Mucosa of gallbladder (tissue), 1 donor: ENCODE measurements around the gene MKRN1. TPM values are rescaled to one million over a fixed set of nuclear protein-coding genes. Genes with fewer than 3 reads are reported as not detected.
"Not testable (repeated sequence)": the region's sequence is repeated elsewhere in the genome, so short reads cannot be mapped to it uniquely, and the experiment has no call there.

ENCODE experiments used
- DNase-seq: peaks from one replicate; pipeline ENCODE4 v3.0.0-alpha.2; 2020; ENCODE audit warnings: low spot score
- total RNA-seq: library from RNA; stranded (reverse); gene quantifications from one replicate; pipeline ENCODE4 v1.2.1, GENCODE V29; 2021
- donor health status: DM: no; HTN: no; CAD: no.

The MKRN1 gene
- total RNA-seq, 1 donor from 2014 or later = 118 TPM

GRCh38 chr7:140435252-140435895, 43.9 kb downstream of the MKRN1 start:
- DNase-seq = no peak

GRCh38 chr7:140433396-140433795, 45.9 kb downstream of the MKRN1 start:
- no peak for DNase-seq

GRCh38 chr7:140426130-140426529, 53.2 kb downstream of the MKRN1 start:
- DNase-seq = no peak

GRCh38 chr7:140425718-140426117, 53.6 kb downstream of the MKRN1 start:
- no peak for DNase-seq

DNA sequence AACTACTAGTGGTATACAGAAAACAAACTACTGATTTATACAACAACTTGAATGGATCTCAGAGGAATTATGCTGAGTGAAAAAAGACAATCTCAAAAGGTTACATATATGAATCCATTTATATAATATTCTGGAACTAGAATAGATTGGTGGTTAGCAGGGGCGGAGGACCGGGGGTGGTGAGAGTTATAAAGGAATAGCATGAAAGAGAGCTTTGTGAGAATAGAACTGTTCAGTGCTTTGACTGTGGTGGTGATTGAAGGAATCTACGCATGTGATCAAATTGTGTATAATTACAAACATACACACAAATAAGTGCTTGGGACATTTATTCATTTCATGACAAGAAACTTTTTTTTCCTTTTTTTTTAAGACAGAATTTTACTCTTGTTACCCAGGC, 55.8 kb downstream of the MKRN1 start:
- DNase-seq = no peak

GRCh38 chr7:140421521-140421920, 57.8 kb downstream of the MKRN1 start:
- DNase-seq = no peak

GRCh38 chr7:140418653-140419052, 60.7 kb downstream of the MKRN1 start:
- DNase-seq = no peak

DNA sequence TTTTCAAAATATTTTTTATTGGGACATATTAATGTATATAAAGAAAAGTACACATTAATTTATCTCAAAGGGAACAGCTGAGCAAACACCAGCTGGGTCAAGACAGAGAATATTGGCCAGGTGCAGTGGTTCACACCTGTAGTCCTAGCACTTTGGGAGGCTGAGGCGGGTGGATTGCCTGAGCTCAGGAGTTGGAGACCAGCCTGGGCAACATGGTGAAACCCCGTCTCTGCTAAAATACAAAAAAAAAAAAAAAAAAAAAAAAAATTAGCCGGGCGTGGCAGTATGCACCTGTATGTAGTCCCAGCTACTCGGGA, 61.2 kb downstream of the MKRN1 start:
- DNase-seq = not testable (repeated sequence)

DNA sequence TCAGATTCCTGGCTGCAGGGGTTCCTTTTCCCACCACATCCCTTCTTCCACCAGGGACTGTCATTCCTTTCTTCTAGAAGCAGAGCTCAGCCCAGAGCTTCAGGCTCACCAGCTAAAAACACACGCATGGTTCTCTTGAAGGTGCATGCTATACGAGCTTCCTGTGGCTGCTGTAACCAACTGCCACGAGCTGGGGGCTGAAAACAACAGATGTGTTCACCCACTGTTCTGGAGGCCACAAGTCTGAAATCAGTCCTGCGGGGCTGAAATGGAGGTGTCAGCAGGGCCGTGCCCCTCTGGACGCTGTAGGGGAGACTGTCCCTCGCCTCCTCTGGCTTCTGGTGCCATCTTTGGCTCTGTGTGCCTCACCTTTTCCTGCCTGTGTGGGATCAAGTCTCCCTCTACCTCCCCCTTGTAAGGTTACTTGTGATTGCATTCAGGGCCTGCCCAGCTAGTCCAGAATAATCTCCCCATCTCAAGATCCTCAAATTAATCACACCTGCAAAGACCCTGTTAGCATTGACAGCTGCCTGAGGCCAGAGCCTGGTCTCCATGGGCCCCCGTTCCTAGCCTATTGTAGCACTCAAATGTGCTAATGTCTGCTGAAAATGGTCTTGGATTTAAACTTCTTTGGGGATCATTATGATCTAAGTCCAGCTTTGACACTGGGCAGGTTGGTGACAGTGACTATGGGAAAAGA, 61.7 kb downstream of the MKRN1 start:
- no peak for DNase-seq

- DNase-seq = no peak
These were observed 62.7 kb downstream of the MKRN1 start for GRCh38 chr7:140416560-140416959.

DNA sequence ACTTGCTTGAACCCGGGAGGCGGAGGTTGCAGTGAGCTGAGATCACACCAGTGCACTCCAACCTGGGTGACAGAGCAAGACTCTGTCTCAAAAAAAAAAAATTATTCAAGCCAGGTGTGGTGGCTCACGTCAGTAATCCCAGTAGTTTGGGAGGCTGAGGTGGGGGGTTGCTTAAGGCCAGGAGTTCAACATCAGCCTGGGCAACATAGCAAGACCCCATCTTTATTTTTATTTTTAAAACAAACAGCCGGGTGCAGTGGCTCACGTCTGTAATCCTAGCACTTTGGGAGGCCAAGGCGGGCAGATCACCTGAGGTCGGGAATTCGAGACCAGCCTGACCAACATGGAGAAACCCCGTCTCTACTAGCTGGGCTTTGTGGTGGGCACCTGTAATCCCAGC, 63.5 kb downstream of the MKRN1 start:
- DNase-seq = not testable (repeated sequence)

GRCh38 chr7:140415361-140415760, 63.9 kb downstream of the MKRN1 start:
- DNase-seq = no peak

DNA sequence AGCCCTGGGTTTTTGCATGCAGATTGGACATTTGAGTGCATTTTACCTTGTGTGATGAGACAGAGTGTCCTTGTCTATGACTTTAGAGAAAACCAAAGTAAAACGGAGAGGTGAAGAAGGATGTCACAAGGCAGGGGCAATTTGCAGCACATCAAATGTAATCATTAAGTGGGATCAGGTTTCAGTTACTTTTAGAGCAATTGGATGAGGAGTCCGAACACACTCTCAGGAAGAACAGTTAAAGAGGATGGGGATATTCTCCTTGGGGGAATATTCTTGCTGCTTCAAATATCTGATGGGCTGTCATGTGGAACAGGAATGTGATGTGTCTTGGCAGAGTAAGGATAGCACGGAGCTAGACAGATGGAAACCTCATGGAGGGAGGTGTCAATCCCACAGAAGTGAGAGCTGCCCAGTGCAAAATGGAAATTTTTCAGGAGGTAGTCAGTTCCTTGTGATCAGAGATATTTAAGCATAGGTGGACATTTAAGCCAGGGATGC, 74.7 kb downstream of the MKRN1 start:
- no peak for DNase-seq

GRCh38 chr7:140403878-140404564, 75.3 kb downstream of the MKRN1 start, which contains the start of gene RAB19:
Gene RAB19 (plus strand): TSS chr7:140404058. CDS start chr7:140407647, 3,589 bp downstream.
- DNase-seq = peak; percentile 22

Other genes with a start within 250 kb of the MKRN1 start
- 40.9 TPM for gene SLC37A3, start 81.0 kb downstream of the MKRN1 start, total RNA-seq
- 8.8 TPM for gene RAB19, start 75.4 kb downstream of the MKRN1 start, total RNA-seq
- gene DENND2A, start 161.3 kb upstream of the MKRN1 start, total RNA-seq = 14.0 TPM
- 22.4 TPM for gene ADCK2, start 193.4 kb upstream of the MKRN1 start, total RNA-seq
- 224 TPM for gene NDUFB2, start 217.2 kb upstream of the MKRN1 start, total RNA-seq